ENCODE results near the gene SGCD. TPM values are rescaled to one million over a fixed set of nuclear protein-coding genes. Genes with fewer than 3 reads are reported as not detected.

The SGCD gene
- polyA plus RNA-seq, 1 of the 3 experiments (the other 2 are of a cell fraction) = 0.87 TPM

DNA sequence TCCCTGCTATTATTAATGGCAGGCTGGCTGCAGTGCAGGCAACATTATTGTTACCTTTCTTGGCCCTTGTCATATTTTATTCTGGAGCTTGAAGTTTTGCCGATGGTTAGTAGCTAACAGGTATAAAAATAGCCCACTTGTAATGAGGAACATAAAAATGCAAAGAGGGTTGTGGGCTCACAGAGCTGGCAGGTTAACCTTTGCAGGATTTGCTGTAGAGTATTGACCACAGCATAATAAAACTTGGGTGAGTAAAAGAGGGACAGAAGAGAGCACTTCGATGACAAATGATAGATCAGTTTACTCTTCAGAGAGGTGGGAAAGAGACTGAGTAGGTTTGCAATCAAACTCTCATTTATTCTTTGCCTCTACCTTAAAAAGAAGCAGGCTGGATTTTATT lies 49.7 kb upstream of the SGCD start:
- H3K27me3 ChIP-seq (ENCODE audit: insufficient read depth) = no peaks in the 10 kb centered on the region
- no peaks in the 10 kb centered on the region for H3K79me2 ChIP-seq (ENCODE audit: insufficient read depth)
- 50% methylated on average over 2 of the region's 2 CpGs for WGBS (ENCODE audit: low lambda C conversion rate)
- ChIA-PET CTCF (no interaction called here), POLR2A (no interaction called here)
- H2AFZ ChIP-seq (ENCODE audit: low read depth) = no peak overlapping the region
- no peaks in the 10 kb centered on the region for H3K9me2 ChIP-seq
- no peak for TF ChIP-seq FOXM1 (IDR thresholded peaks at IDR 0.05; ENCODE audit: low read depth)
- TF ChIP-seq NFIC (IDR thresholded peaks at IDR 0.05; ENCODE audit: borderline replicate concordance) = no peak
- no peak for TF ChIP-seq RCOR1 (IDR thresholded peaks at IDR 0.05; ENCODE audit: low read length)
- no peak for TF ChIP-seq JUND (IDR thresholded peaks at IDR 0.05)
- TF ChIP-seq CHD2 (IDR thresholded peaks at IDR 0.05; ENCODE audit: low read length, partially characterized antibody) = no peak
- TF ChIP-seq YY1 (IDR thresholded peaks at IDR 0.05; ENCODE audit: low read depth) = no peak
- TF ChIP-seq NRF1 (IDR thresholded peaks at IDR 0.05; ENCODE audit: low read depth, low read length) = no peak
- TF ChIP-seq MAX (IDR thresholded peaks at IDR 0.05; ENCODE audit: low read depth) = no peak
- no peak for TF ChIP-seq EZH2phosphoT487 (IDR thresholded peaks at IDR 0.05; ENCODE audit: borderline replicate concordance, low read depth)
- TF ChIP-seq IRF3 (IDR thresholded peaks at IDR 0.05; ENCODE audit: low read depth, low read length) = no peak
- no peak for TF ChIP-seq TEAD4 (IDR thresholded peaks at IDR 0.05; ENCODE audit: borderline replicate concordance, insufficient read depth)
- H3K4me3 ChIP-seq (ENCODE audit: low read depth in 2 of 2, low read length in 1 of 2) = no peak overlapping the region
- no peaks in the 10 kb centered on the region for H3K9me3 ChIP-seq
- no peak overlapping the region for H3K9ac ChIP-seq
- no peaks in the 10 kb centered on the region for H3K4me1 ChIP-seq (ENCODE audit: control insufficient read depth in 1 of 2, insufficient read depth in 2 of 2, low read depth in 1 of 2, low read length in 1 of 2)
- no peaks in the 10 kb centered on the region for H3F3A ChIP-seq (replicated peaks; ENCODE audit: insufficient read depth)
- DNase-seq = no peak
- no peak overlapping the region for H3K4me2 ChIP-seq
- no peaks in the 10 kb centered on the region for H3K36me3 ChIP-seq (replicated peaks in 1 of 2; ENCODE audit: control insufficient read depth in 1 of 2, insufficient read depth in 2 of 2, low read length in 1 of 2)
- H4K20me1 ChIP-seq (ENCODE audit: insufficient read depth) = no peaks in the 10 kb centered on the region
- no peak overlapping the region for H3K27ac ChIP-seq (ENCODE audit: low read depth in 2 of 2, low read length in 1 of 2)

GRCh38 chr5:156295431-156295830 lies 31.5 kb upstream of the SGCD start:
- no peaks in the 10 kb centered on the region for H3F3A ChIP-seq (replicated peaks; ENCODE audit: insufficient read depth)
- H3K79me2 ChIP-seq (ENCODE audit: insufficient read depth) = no peaks in the 10 kb centered on the region
- no peaks in the 10 kb centered on the region for H3K36me3 ChIP-seq (replicated peaks in 1 of 2; ENCODE audit: control insufficient read depth in 1 of 2, insufficient read depth in 2 of 2, low read length in 1 of 2)
- WGBS (ENCODE audit: low lambda C conversion rate) = 92% methylated on average over 1 of the region's 1 CpG
- TF ChIP-seq REST (IDR thresholded peaks at IDR 0.05; ENCODE audit: low read depth, low read length) (no peak), NFIC (IDR thresholded peaks at IDR 0.05; ENCODE audit: borderline replicate concordance) (no peak), GATA2 (CRISPR knock-in tag; IDR thresholded peaks at IDR 0.05) (no peak), TEAD4 (IDR thresholded peaks at IDR 0.05; ENCODE audit: borderline replicate concordance, insufficient read depth) (no peak), FOXM1 (IDR thresholded peaks at IDR 0.05; ENCODE audit: low read depth) (no peak), SMC3 (IDR thresholded peaks at IDR 0.05; ENCODE audit: low read depth, low read length) (no peak), FOSL2 (IDR thresholded peaks at IDR 0.05; ENCODE audit: borderline replicate concordance, low read depth) (no peak), FOXJ3 (CRISPR knock-in tag; IDR thresholded peaks at IDR 0.05) (no peak), EP300 (IDR thresholded peaks at IDR 0.05; ENCODE audit: borderline replicate concordance in 1 of 2, low read depth in 1 of 2, low read length in 1 of 2) (no peak), ELF1 (IDR thresholded peaks at IDR 0.05) (no peak), MAX (IDR thresholded peaks at IDR 0.05; ENCODE audit: low read depth) (no peak), TCF12 (IDR thresholded peaks at IDR 0.05) (no peak), RAD21 (IDR thresholded peaks at IDR 0.05; ENCODE audit: low read length) (no peak), SIN3A (IDR thresholded peaks at IDR 0.05; ENCODE audit: borderline replicate concordance, low read depth, low read length) (no peak)
- CTCF ChIA-PET = no interaction called here
- H3K4me2 ChIP-seq = no peak overlapping the region
- DNase-seq = no peak
- no peak overlapping the region for H2AFZ ChIP-seq (ENCODE audit: low read depth)
- no peak overlapping the region for H3K27ac ChIP-seq (ENCODE audit: low read depth in 2 of 2, low read length in 1 of 2)
- H3K9me3 ChIP-seq = peaks cover 5% of the 10 kb centered on the region; the same call in 1 of the 2 replicates
- H3K4me3 ChIP-seq (ENCODE audit: low read depth in 2 of 2, low read length in 1 of 2) = no peak overlapping the region
- POLR2A ChIA-PET = no interaction called here
- no peaks in the 10 kb centered on the region for H3K27me3 ChIP-seq (ENCODE audit: insufficient read depth)
- H3K4me1 ChIP-seq (ENCODE audit: control insufficient read depth in 1 of 2, insufficient read depth in 2 of 2, low read depth in 1 of 2, low read length in 1 of 2) = no peaks in the 10 kb centered on the region
- no peaks in the 10 kb centered on the region for H4K20me1 ChIP-seq (ENCODE audit: insufficient read depth)
- H3K9me2 ChIP-seq = no peaks in the 10 kb centered on the region
- no peak overlapping the region for H3K9ac ChIP-seq

Measured in SK-N-SH (cell line).